Fibroblast of villous mesenchyme (primary cell): ENCODE results near the gene RABEPK. TPM values are rescaled to one million over a fixed set of nuclear protein-coding genes. Genes with fewer than 3 reads are reported as not detected.
"Not testable (repeated sequence)": the region's sequence is repeated elsewhere in the genome, so short reads cannot be mapped to it uniquely, and the experiment has no call there.

Source experiments
- DNase-seq: peaks from one replicate; pipeline ENCODE4 v3.0.0-alpha.2; 2010; ENCODE audit warnings: low read depth
- H3K4me3 ChIP-seq: 2 replicates; pipeline ENCODE4 v1.5.1; 2011; ENCODE audit warnings: low read depth, mild to moderate bottlenecking, low read length
- CTCF ChIP-seq: IDR thresholded peaks from 2 replicates; pipeline ENCODE4 v1.5.1; 2012; ENCODE audit warnings: low read depth, mild to moderate bottlenecking, low read length; ENCODE audit not compliant: insufficient read depth
- total RNA-seq: library from RNA; depleted of rRNA; stranded (reverse); fragments of >200 nt; gene quantifications from 2 replicates; pipeline ENCODE4 v1.2.3, GENCODE V29; 2012

The RABEPK gene
- total RNA-seq, 1 donor = 32.0 TPM

GRCh38 chr9:125202846-125203618 is 2.7 kb downstream of the RABEPK start:
- H3K4me3 ChIP-seq = no peak overlapping the region
- no peak for TF ChIP-seq CTCF
- DNase-seq = peak; percentile 23

- no peak for TF ChIP-seq CTCF
- DNase-seq = no peak
Measured at GRCh38 chr9:125204477-125204876, 4.1 kb downstream of the RABEPK start.

GRCh38 chr9:125214186-125214585 is 13.8 kb downstream of the RABEPK start:
- H3K4me3 ChIP-seq = no peak overlapping the region
- no peak for TF ChIP-seq CTCF

More at GRCh38 chr9:125204477-125204876, 4.1 kb downstream of the RABEPK start:
- H3K4me3 ChIP-seq = no peak overlapping the region

GRCh38 chr9:125218621-125219020 is 18.3 kb downstream of the RABEPK start:
- H3K4me3 ChIP-seq = no peak overlapping the region
- no peak for TF ChIP-seq CTCF
- no peak for DNase-seq

More at GRCh38 chr9:125214186-125214585, 13.8 kb downstream of the RABEPK start:
- peak; percentile 35 for DNase-seq

- DNase-seq, H3K4me3 ChIP-seq: not testable (repeated sequence)
Measured at GRCh38 chr9:125224858-125225257, 24.5 kb downstream of the RABEPK start.

- DNase-seq = no peak
- H3K4me3 ChIP-seq = no peak overlapping the region
- TF ChIP-seq CTCF = no peak
Measured at GRCh38 chr9:125227761-125228160, 27.4 kb downstream of the RABEPK start.

GRCh38 chr9:125233678-125234077 is 33.3 kb downstream of the RABEPK start:
- TF ChIP-seq CTCF = no peak
- DNase-seq = peak; percentile 99
- H3K4me3 ChIP-seq = no peak overlapping the region

GRCh38 chr9:125234099-125234498 is 33.8 kb downstream of the RABEPK start:
- DNase-seq, H3K4me3 ChIP-seq: not testable (repeated sequence)
